Neural progenitor cell (in vitro differentiated cells): ENCODE data around the gene LMCD1. TPM values are rescaled to one million over a fixed set of nuclear protein-coding genes. Genes with fewer than 3 reads are reported as not detected.

Source experiments
- DNase-seq: peaks from one replicate; pipeline ENCODE4 v3.0.0-alpha.2; 2016; ENCODE audit warnings: low spot score
- H2AFZ ChIP-seq: fragments of 200-600 bp; sonication (generic); replicated peaks from 2 replicates; pipeline ENCODE4 v1.6.1; 2016; ENCODE audit warnings: antibody characterized with exemption
- H3F3A ChIP-seq: fragments of 200-600 bp; sonication (generic); 2 replicates; pipeline ENCODE4 v1.6.1; 2016; ENCODE audit warnings: antibody characterized with exemption, low read depth
- H3K27ac ChIP-seq: fragments of 200-600 bp; sonication (generic); 2 replicates; pipeline ENCODE4 v1.5.1; 2016; ENCODE audit warnings: mild to moderate bottlenecking
- H3K27me3 ChIP-seq: fragments of 200-600 bp; sonication (generic); 2 replicates; pipeline ENCODE4 v1.6.1; 2016; ENCODE audit warnings: mild to moderate bottlenecking, moderate library complexity
- H3K36me3 ChIP-seq: fragments of 200-600 bp; sonication (generic); 2 replicates; pipeline ENCODE4 v1.5.1; 2016
- H3K4me1 ChIP-seq: fragments of 200-600 bp; sonication (generic); 2 replicates; pipeline ENCODE4 v1.6.1; 2016; ENCODE audit warnings: mixed run types
- H3K4me2 ChIP-seq: fragments of 200-600 bp; sonication (generic); 2 replicates; pipeline ENCODE4 v1.6.1; 2016
- H3K4me3 ChIP-seq: fragments of 200-600 bp; sonication (generic); 2 replicates; pipeline ENCODE4 v1.5.1; 2016
- H3K79me2 ChIP-seq: fragments of 200-600 bp; sonication (generic); 2 replicates; pipeline ENCODE4 v1.6.1; 2016; ENCODE audit warnings: low read depth
- H3K9ac ChIP-seq: fragments of 200-600 bp; sonication (generic); 2 replicates; pipeline ENCODE4 v1.6.1; 2016
- H3K9me3 ChIP-seq: fragments of 200-600 bp; sonication (generic); 2 replicates; pipeline ENCODE4 v1.5.1; 2016; ENCODE audit warnings: low read depth
- H4K20me1 ChIP-seq: fragments of 200-600 bp; sonication (generic); 2 replicates; pipeline ENCODE4 v1.6.1; 2016; ENCODE audit warnings: low read depth
- H3K27ac Mint-ChIP-seq: 3 replicates; pipeline ENCODE4 v1.8.0; 2021; ENCODE audit warnings: mixed read lengths
- H3K27me3 Mint-ChIP-seq: 2 replicates; pipeline ENCODE4 v1.8.0; 2022; ENCODE audit warnings: low read depth, mild to moderate bottlenecking, inconsistent platforms, moderate library complexity, mixed read lengths; ENCODE audit not compliant: insufficient read depth
- H3K36me3 Mint-ChIP-seq: 3 replicates; pipeline ENCODE4 v1.8.0; 2021; ENCODE audit warnings: mixed read lengths
- H3K4me1 Mint-ChIP-seq: 3 replicates; pipeline ENCODE4 v1.8.0; 2021; ENCODE audit warnings: mixed read lengths
- H3K4me3 Mint-ChIP-seq: 3 replicates; pipeline ENCODE4 v1.8.0; 2021; ENCODE audit warnings: mild to moderate bottlenecking, moderate library complexity, mixed read lengths
- H3K9me3 Mint-ChIP-seq: 3 replicates; pipeline ENCODE4 v1.8.0; 2020; ENCODE audit warnings: mixed read lengths
- EZH2 ChIP-seq: fragments of 200-600 bp; sonication (generic); IDR thresholded peaks from 2 replicates; pipeline ENCODE4 v1.6.1; 2017; ENCODE audit warnings: antibody characterized with exemption, mild to moderate bottlenecking, moderate library complexity
- EZH2phosphoT487 ChIP-seq: fragments of 200-600 bp; sonication (generic); IDR thresholded peaks from 2 replicates; pipeline ENCODE4 v1.6.1; 2017; ENCODE audit warnings: antibody characterized with exemption
- total RNA-seq: library from RNA; depleted of rRNA; stranded (reverse); fragments of >200 nt; gene quantifications from 2 replicates; pipeline ENCODE4 v1.2.3, GENCODE V29; 2015; ENCODE audit warnings: low replicate concordance
- TF ChIP-seq, protein P1 (sequence below): fragments of 200-600 bp; sonication (generic); IDR thresholded peaks from 2 replicates; pipeline ENCODE4 v1.5.1; 2017; ENCODE audit warnings: antibody characterized with exemption, mild to moderate bottlenecking

Gene LMCD1
- total RNA-seq, 1 donor from 2014 or later = not detected

DNA sequence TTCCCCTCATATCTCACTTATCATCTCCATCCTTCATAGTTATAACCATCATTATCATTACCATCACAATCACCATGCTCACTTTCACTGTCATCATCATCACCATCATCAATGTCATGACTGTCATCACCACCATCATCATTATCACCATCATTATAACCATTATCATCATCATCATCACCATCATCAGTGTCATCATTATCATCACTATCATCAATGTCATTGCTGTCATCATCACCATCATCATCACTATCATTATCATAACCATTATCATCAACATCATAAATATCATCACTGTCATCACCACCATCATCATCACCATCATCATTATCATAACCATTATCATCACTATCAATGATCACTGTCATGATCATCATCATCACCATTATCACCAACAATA, 98.8 kb downstream of the LMCD1 start:
- Histone ChIP-seq H3K4me2 (no peak overlapping the region), H4K20me1 (no peaks in the 10 kb centered on the region), H3K4me1 (no peaks in the 10 kb centered on the region), H3F3A (no peaks in the 10 kb centered on the region), H3K36me3 (no peaks in the 10 kb centered on the region), H3K9me3 (no peaks in the 10 kb centered on the region), H3K27me3 (no peaks in the 10 kb centered on the region), H3K4me3 (no peak overlapping the region), H2AFZ (no peak overlapping the region), H3K27ac (no peak overlapping the region), H3K9ac (no peak overlapping the region), H3K79me2 (no peaks in the 10 kb centered on the region)
- TF ChIP-seq, protein P1, sequence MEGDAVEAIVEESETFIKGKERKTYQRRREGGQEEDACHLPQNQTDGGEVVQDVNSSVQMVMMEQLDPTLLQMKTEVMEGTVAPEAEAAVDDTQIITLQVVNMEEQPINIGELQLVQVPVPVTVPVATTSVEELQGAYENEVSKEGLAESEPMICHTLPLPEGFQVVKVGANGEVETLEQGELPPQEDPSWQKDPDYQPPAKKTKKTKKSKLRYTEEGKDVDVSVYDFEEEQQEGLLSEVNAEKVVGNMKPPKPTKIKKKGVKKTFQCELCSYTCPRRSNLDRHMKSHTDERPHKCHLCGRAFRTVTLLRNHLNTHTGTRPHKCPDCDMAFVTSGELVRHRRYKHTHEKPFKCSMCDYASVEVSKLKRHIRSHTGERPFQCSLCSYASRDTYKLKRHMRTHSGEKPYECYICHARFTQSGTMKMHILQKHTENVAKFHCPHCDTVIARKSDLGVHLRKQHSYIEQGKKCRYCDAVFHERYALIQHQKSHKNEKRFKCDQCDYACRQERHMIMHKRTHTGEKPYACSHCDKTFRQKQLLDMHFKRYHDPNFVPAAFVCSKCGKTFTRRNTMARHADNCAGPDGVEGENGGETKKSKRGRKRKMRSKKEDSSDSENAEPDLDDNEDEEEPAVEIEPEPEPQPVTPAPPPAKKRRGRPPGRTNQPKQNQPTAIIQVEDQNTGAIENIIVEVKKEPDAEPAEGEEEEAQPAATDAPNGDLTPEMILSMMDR = no peak
- TF ChIP-seq EZH2phosphoT487 (no peak), EZH2 (no peak)
- no peak overlapping the region for H3K4me3 Mint-ChIP-seq
- DNase-seq = no peak
- no peaks in the 10 kb centered on the region for H3K4me1 Mint-ChIP-seq
- peaks cover 2% of the 10 kb centered on the region for H3K27me3 Mint-ChIP-seq
- no peak overlapping the region for H3K27ac Mint-ChIP-seq
- H3K36me3 Mint-ChIP-seq = no peaks in the 10 kb centered on the region
- peaks cover 2% of the 10 kb centered on the region for H3K9me3 Mint-ChIP-seq

DNA sequence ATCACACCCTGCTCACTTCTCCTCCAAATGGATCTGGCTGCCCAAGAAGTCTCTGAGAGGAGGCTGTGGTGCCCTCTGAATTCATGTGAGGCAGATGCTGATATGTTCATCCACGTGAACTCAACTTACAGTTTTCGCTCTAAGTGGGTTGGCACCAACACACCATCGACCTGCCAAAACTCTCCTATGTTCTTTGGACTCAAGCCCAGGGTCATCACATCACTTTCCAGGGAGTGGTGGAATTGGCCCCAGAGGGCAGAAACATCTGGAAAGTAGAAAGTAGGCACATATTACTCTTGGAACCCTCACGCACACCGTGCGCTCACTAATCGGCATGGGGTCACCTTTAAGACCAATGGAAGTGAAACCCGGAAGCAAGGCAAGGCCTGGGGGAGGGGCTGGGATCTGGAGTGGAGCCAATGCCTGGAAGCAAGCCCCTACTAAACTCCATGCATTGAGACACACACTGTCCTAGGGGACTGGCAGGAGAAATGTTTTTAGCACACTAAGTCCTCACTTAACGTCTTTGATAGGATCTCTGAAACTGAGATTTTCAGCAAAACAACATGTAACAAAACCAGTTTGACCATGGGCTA, 101.6 kb downstream of the LMCD1 start:
- H3K9ac ChIP-seq = no peak overlapping the region
- no peak overlapping the region for H3K4me3 ChIP-seq
- H2AFZ ChIP-seq = no peak overlapping the region
- H3K36me3 ChIP-seq = no peaks in the 10 kb centered on the region
- no peaks in the 10 kb centered on the region for H3K9me3 ChIP-seq
- H3K4me1 ChIP-seq = peaks cover 4% of the 10 kb centered on the region
- no peak overlapping the region for H3K27ac ChIP-seq
- Mint-ChIP-seq H3K4me3 (no peak overlapping the region), H3K27ac (no peak overlapping the region), H3K36me3 (no peaks in the 10 kb centered on the region), H3K4me1 (peaks cover 22% of the 10 kb centered on the region), H3K27me3 (peaks cover 7% of the 10 kb centered on the region), H3K9me3 (peaks cover 2% of the 10 kb centered on the region)
- no peaks in the 10 kb centered on the region for H4K20me1 ChIP-seq
- H3K27me3 ChIP-seq = no peaks in the 10 kb centered on the region
- no peak for DNase-seq
- H3F3A ChIP-seq = no peaks in the 10 kb centered on the region
- no peaks in the 10 kb centered on the region for H3K79me2 ChIP-seq
- H3K4me2 ChIP-seq = no peak overlapping the region
- TF ChIP-seq EZH2phosphoT487 (no peak), EZH2 (no peak)
- TF ChIP-seq, protein P1 = no peak

DNA sequence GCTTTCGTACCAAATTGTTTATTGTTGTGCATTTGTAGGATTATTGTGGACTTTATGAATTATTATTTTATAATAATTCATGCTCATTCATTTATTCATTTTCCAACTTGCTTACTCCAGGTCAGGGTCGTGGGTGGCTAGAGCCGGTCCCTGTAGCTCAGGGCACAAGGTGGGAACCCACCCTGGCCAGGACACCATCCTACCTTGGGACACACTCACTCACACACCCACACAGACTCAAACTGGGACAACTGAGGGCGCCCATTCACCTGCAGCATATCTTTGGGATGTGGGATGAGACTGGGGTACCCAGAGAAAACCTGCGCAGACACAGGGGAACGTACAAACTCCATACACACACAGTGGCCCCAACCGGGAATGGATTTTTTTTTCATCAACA, 102.4 kb downstream of the LMCD1 start:
- no peaks in the 10 kb centered on the region for H4K20me1 ChIP-seq
- no peaks in the 10 kb centered on the region for H3K9me3 ChIP-seq
- peaks cover 2% of the 10 kb centered on the region for H3K9me3 Mint-ChIP-seq
- H3K4me3 ChIP-seq = no peak overlapping the region
- no peaks in the 10 kb centered on the region for H3K36me3 Mint-ChIP-seq
- no peaks in the 10 kb centered on the region for H3K79me2 ChIP-seq
- H3K27ac ChIP-seq = no peak overlapping the region
- peaks cover 29% of the 10 kb centered on the region for H3K4me1 Mint-ChIP-seq
- TF ChIP-seq, protein P1 = no peak
- TF ChIP-seq EZH2 (no peak), EZH2phosphoT487 (no peak)
- H3K27me3 Mint-ChIP-seq = peaks cover 9% of the 10 kb centered on the region
- H3K27ac Mint-ChIP-seq = no peak overlapping the region
- no peak overlapping the region for H2AFZ ChIP-seq
- peaks cover 7% of the 10 kb centered on the region for H3K4me1 ChIP-seq
- DNase-seq = no peak
- H3K4me3 Mint-ChIP-seq = no peak overlapping the region
- no peaks in the 10 kb centered on the region for H3K36me3 ChIP-seq
- H3K4me2 ChIP-seq = no peak overlapping the region
- no peak overlapping the region for H3K9ac ChIP-seq
- no peaks in the 10 kb centered on the region for H3K27me3 ChIP-seq
- no peaks in the 10 kb centered on the region for H3F3A ChIP-seq
